AG09309 (cell line): ENCODE data around the gene NIBAN1.

Experiments
- DNase-seq: peaks from one replicate; pipeline ENCODE4 v3.0.0-alpha.2; 2010; ENCODE audit warnings: low read depth
- H3K4me3 ChIP-seq: 2 replicates; pipeline ENCODE4 v1.5.1; 2011; ENCODE audit warnings: mild to moderate bottlenecking, low read depth, low read length, moderate library complexity; ENCODE audit not compliant: control insufficient read depth
- TF ChIP-seq, protein P1 (sequence below): IDR thresholded peaks from 2 replicates; pipeline ENCODE4 v1.5.1; 2011; ENCODE audit warnings: mild to moderate bottlenecking, low read depth, low read length, inconsistent platforms; ENCODE audit not compliant: insufficient read depth, control insufficient read depth; ENCODE audit errors: missing control alignments

The NIBAN1 gene

DNA sequence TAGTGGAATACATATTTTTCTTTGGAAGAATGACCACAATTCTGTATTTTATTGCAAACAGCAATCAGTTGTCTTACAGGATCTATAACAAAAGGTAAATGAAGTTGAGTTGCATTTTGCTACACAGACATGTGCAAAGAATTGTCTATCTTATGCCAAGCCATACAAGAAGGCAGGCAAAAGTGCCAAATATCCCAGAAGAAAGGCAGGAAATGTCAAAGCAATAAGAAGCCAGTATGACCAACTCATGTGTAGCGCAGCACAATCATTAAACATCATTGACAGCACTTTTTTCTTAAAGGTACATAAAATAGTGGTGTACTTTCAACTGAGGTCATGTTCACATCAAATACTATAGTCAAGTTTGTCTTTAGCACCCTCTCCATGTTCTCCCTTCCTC, 42.7 kb downstream of the NIBAN1 start:
- TF ChIP-seq, protein P1, sequence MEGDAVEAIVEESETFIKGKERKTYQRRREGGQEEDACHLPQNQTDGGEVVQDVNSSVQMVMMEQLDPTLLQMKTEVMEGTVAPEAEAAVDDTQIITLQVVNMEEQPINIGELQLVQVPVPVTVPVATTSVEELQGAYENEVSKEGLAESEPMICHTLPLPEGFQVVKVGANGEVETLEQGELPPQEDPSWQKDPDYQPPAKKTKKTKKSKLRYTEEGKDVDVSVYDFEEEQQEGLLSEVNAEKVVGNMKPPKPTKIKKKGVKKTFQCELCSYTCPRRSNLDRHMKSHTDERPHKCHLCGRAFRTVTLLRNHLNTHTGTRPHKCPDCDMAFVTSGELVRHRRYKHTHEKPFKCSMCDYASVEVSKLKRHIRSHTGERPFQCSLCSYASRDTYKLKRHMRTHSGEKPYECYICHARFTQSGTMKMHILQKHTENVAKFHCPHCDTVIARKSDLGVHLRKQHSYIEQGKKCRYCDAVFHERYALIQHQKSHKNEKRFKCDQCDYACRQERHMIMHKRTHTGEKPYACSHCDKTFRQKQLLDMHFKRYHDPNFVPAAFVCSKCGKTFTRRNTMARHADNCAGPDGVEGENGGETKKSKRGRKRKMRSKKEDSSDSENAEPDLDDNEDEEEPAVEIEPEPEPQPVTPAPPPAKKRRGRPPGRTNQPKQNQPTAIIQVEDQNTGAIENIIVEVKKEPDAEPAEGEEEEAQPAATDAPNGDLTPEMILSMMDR, result no peak
- H3K4me3 ChIP-seq, result no peak overlapping the region
- DNase-seq, result no peak

DNA sequence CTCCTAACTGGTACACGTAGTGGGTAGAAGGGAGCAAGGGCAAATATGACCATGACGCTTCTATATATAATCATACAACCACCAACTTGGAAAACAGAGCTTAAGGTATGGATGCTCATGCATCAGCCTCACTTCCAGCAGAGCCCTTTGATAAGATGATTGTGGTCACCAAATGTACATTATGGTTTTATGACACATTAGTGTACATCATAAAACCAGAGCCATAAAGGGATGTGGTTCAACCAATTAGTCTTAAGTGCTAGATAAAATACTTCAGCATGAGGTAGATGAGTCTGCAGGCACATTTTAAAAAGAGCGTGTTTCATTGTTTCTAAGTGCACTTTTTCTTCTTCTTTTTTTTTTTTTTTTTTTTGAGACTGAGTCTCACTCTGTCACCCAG, 43.7 kb downstream of the NIBAN1 start:
- no peak for DNase-seq

DNA sequence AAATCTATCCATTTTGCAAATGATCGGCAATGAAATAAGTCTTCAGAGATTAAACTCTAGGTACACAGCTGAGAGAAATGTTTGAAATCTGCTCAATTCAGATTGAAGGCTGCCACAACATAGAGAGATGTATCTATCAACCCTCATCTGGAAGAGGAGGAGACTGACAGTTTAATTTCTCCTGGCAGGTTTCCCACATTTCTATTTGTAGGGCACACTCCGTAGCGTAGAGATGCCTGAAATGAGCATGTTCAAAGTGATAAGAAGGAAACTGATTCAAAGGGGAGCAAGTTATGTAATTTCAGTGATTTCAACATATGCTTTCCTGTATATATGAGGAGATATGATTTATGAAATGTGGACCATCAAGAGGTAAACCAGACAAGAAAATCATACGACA, 44.1 kb downstream of the NIBAN1 start:
- no peak overlapping the region for H3K4me3 ChIP-seq
- DNase-seq, result no peak
- TF ChIP-seq, protein P1, result no peak

More for the DNA sequence above, 43.7 kb downstream of the NIBAN1 start:
- TF ChIP-seq, protein P1, result no peak
- H3K4me3 ChIP-seq, result no peak overlapping the region

DNA sequence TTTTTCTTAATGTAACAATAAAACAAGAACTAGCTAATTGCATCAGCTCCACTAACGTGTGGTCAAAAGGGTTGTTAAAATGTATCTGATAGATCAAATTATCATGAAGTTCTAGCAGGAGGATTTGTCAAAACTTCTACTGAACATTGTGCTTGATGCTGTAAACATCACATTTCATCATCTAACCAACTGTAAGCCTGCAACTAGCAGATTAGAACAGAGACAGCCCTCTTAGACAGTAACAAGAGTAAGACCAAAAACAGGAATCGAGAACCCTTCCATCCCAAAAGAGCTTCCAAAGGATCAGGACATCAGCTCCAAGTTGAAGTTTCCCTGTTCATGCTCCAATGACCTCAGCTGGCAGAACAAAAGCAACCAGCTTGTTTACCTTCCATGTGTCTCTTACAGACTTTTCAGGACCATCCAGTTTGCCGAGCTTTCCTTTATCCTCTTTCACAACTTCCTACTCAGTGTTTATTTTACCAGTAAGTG, 44.6 kb downstream of the NIBAN1 start:
- TF ChIP-seq, protein P1, result no peak
- H3K4me3 ChIP-seq, result no peak overlapping the region
- DNase-seq, result no peak

DNA sequence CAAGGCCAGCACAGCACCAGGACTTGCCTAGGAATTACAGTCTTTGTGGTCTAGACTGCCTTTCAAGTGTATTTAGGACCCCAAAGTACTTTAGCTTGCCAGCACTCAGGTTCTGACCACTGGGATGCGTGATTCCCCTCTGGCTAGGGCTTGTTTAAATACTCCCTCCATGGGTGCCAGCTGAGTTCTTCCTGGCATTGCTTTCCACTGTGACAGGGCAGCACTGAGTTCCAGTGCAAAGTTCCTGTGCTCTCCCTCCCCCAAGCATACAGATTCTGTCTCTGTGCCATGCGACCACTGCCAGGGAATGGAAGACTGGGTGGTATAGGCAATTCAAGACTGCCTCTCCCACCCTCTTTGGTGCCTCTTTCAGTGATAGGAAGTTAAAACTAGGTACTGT, 45.9 kb downstream of the NIBAN1 start:
- no peak for DNase-seq
- TF ChIP-seq, protein P1, result no peak
- no peak overlapping the region for H3K4me3 ChIP-seq
